HUES64 (cell line): ENCODE data around the gene CACNA1B.

Experiments used
- H3K27ac ChIP-seq: 2 replicates; pipeline ENCODE4 v1.7.0; 2013; ENCODE audit warnings: low read depth, low read length, inconsistent platforms
- H3K27me3 ChIP-seq: 2 replicates; pipeline ENCODE4 v1.6.1; 2013; ENCODE audit warnings: mild to moderate bottlenecking, low read length; ENCODE audit not compliant: insufficient read depth
- H3K36me3 ChIP-seq: 2 replicates; pipeline ENCODE4 v1.6.1; 2013; ENCODE audit warnings: mild to moderate bottlenecking, low read length; ENCODE audit not compliant: insufficient read depth
- H3K4me1 ChIP-seq: 2 replicates; pipeline ENCODE4 v1.6.1; 2013; ENCODE audit warnings: mild to moderate bottlenecking, low read length, moderate library complexity; ENCODE audit not compliant: insufficient read depth
- H3K4me3 ChIP-seq: 2 replicates; pipeline ENCODE4 v1.5.1; 2013; ENCODE audit warnings: mild to moderate bottlenecking, low read length, moderate library complexity
- H3K9ac ChIP-seq: 2 replicates; pipeline ENCODE4 v1.6.1; 2013; ENCODE audit warnings: mild to moderate bottlenecking, low read depth, low read length
- H3K9me3 ChIP-seq: 2 replicates; pipeline ENCODE4 v1.6.1; 2013; ENCODE audit warnings: low read depth, low read length; ENCODE audit not compliant: insufficient read depth
- WGBS: fragments of 150-250, 120-280 bp; methylation state at CpG from one replicate; pipeline ENCODE4 v1.1.7; 2013; ENCODE audit warnings: missing lambda C conversion rate; 5-methylcytosine and 5-hydroxymethylcytosine counted together

The CACNA1B gene

GRCh38 chr9:138063785-138064184 is 186.2 kb downstream of the CACNA1B start:
- Histone ChIP-seq H3K27me3 (no peaks in the 10 kb centered on the region), H3K9ac (no peak overlapping the region), H3K4me1 (peaks cover 5% of the 10 kb centered on the region), H3K4me3 (no peak overlapping the region), H3K36me3 (peaks cover 24% of the 10 kb centered on the region), H3K9me3 (no peaks in the 10 kb centered on the region), H3K27ac (no peak overlapping the region)
- WGBS = 81% methylated on average over 8 of the region's 9 CpGs

GRCh38 chr9:138064547-138064946 is 187.0 kb downstream of the CACNA1B start:
- Histone ChIP-seq H3K9me3 (no peaks in the 10 kb centered on the region), H3K36me3 (peaks cover 17% of the 10 kb centered on the region), H3K4me1 (peaks cover 13% of the 10 kb centered on the region), H3K27me3 (no peaks in the 10 kb centered on the region), H3K4me3 (no peak overlapping the region), H3K27ac (no peak overlapping the region), H3K9ac (no peak overlapping the region)
- 73% methylated on average over 7 of the region's 7 CpGs for WGBS

GRCh38 chr9:138065287-138065686 is 187.7 kb downstream of the CACNA1B start:
- H3K9ac ChIP-seq = no peak overlapping the region
- 72% methylated on average over 9 of the region's 9 CpGs for WGBS
- no peaks in the 10 kb centered on the region for H3K9me3 ChIP-seq
- no peak overlapping the region for H3K27ac ChIP-seq
- no peaks in the 10 kb centered on the region for H3K27me3 ChIP-seq
- peaks cover 20% of the 10 kb centered on the region for H3K4me1 ChIP-seq
- H3K36me3 ChIP-seq = peaks cover 10% of the 10 kb centered on the region
- H3K4me3 ChIP-seq = no peak overlapping the region

GRCh38 chr9:138066049-138066448 is 188.5 kb downstream of the CACNA1B start:
- no peaks in the 10 kb centered on the region for H3K9me3 ChIP-seq
- WGBS = 78% methylated on average over 6 of the region's 6 CpGs

DNA sequence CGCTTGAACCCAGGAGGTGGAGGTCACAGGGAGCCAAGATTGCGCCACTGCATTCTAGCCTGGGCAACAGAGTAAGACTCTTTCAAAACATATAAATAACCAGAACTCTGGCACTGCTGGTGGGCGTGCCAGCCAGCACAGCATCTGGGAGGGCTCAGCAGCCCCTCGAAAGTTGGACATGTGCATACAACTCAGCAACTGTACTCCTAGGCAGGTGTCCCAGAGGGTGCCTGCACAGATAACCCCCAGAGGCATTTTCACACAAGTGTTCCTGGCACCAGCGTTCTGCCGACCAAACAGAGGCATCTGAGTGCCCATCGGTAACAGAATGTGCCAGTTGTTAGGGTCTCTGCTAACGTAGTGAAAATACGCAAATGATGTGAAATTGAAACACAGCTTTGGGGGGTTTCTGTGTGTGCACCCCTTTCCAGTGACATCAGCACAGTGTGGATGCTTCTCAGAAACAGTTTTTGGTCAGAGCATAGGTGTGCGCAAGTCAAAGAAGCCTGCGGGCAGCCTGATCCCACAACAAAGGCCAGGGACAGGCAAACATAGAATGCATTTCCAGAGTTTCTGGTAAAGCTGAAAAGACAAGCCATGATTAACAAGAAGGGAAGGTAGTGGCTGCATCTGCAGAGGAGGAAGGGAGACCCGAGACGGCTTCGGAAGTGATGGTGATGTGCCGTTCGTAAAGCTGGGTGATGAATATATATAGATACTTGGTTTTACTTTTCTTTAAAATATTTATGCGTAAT is 190.2 kb downstream of the CACNA1B start:
- WGBS = 87% methylated on average over 17 of the region's 17 CpGs
- H3K27ac ChIP-seq = no peak overlapping the region
- no peaks in the 10 kb centered on the region for H3K9me3 ChIP-seq
- no peak overlapping the region for H3K4me3 ChIP-seq
- 0 out of 2 replicates have a peak, but pooled peaks cover 6% of the 10 kb centered on the region for H3K36me3 ChIP-seq
- H3K4me1 ChIP-seq = peaks cover 22% of the 10 kb centered on the region
- H3K27me3 ChIP-seq = no peaks in the 10 kb centered on the region
- H3K9ac ChIP-seq = no peak overlapping the region

More at GRCh38 chr9:138066049-138066448, 188.5 kb downstream of the CACNA1B start:
- no peak overlapping the region for H3K4me3 ChIP-seq
- H3K9ac ChIP-seq = no peak overlapping the region
- H3K27me3 ChIP-seq = no peaks in the 10 kb centered on the region
- 0 out of 2 replicates have a peak, but pooled peaks cover 6% of the 10 kb centered on the region for H3K36me3 ChIP-seq
- H3K27ac ChIP-seq = no peak overlapping the region
- peaks cover 22% of the 10 kb centered on the region for H3K4me1 ChIP-seq

- no peaks in the 10 kb centered on the region for H3K9me3 ChIP-seq
- no peaks in the 10 kb centered on the region for H3K27me3 ChIP-seq
- WGBS = 81% methylated on average over 9 of the region's 9 CpGs
Observed at GRCh38 chr9:138068601-138069035, 191.0 kb downstream of the CACNA1B start.

DNA sequence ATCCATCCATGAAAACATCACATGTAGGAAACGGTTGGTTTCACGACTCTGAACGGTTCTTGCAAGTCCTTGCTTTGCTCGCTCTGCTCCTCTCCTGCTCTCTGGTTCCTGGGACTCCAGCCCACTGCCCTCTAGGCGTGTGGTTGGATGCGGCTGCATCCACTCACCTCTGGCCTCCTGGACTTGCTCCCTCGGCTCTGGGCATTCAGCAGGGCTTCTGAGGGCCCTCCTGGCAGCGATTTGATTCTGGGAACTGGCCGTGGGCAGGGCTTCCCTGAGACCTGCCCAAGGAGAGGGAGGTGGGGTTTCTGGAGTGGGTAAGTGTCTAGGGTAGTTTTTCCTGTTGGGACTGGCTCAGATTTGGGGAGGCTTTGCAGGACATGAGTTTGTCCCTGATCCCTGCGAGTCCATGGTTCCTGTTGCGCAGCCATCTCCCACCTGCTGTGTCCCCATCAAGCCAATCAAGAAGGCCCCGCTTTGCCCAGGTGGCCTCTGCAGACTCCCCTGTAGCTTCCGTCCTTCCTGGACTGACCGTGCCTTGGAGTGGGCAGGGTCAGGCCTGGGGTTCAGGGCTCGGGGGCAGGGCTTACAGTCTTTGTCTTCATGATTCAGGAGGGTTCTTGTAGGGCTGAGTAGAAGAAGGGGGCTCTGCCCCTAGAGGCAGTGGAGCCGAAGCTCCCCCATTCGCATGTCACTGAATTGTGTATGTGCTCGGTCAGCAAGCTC is 192.3 kb downstream of the CACNA1B start:
- H3K27ac ChIP-seq = no peak overlapping the region; the same call in 1 of the 2 replicates
- no peaks in the 10 kb centered on the region for H3K27me3 ChIP-seq
- H3K4me3 ChIP-seq = no peak overlapping the region
- H3K36me3 ChIP-seq = 0 out of 2 replicates have a peak, but pooled peaks cover 2% of the 10 kb centered on the region
- 81% methylated on average over 18 of the region's 18 CpGs for WGBS
- H3K9me3 ChIP-seq = no peaks in the 10 kb centered on the region
- H3K4me1 ChIP-seq = peaks cover 22% of the 10 kb centered on the region
- no peak overlapping the region for H3K9ac ChIP-seq

More at GRCh38 chr9:138068601-138069035, 191.0 kb downstream of the CACNA1B start:
- Histone ChIP-seq H3K4me1 (peaks cover 22% of the 10 kb centered on the region), H3K36me3 (0 out of 2 replicates have a peak, but pooled peaks cover 6% of the 10 kb centered on the region), H3K4me3 (no peak overlapping the region), H3K27ac (peak overlapping the region; percentile 5; the same call in 1 of the 2 replicates), H3K9ac (peak overlapping the region; percentile 1; the same call in 1 of the 2 replicates)

- Histone ChIP-seq H3K27me3 (no peaks in the 10 kb centered on the region), H3K9me3 (no peaks in the 10 kb centered on the region), H3K36me3 (no peaks in the 10 kb centered on the region), H3K9ac (no peak overlapping the region), H3K27ac (no peak overlapping the region), H3K4me3 (no peak overlapping the region), H3K4me1 (peaks cover 22% of the 10 kb centered on the region)
- WGBS = 80% methylated on average over 7 of the region's 8 CpGs
Observed at GRCh38 chr9:138070815-138071214, 193.2 kb downstream of the CACNA1B start.

DNA sequence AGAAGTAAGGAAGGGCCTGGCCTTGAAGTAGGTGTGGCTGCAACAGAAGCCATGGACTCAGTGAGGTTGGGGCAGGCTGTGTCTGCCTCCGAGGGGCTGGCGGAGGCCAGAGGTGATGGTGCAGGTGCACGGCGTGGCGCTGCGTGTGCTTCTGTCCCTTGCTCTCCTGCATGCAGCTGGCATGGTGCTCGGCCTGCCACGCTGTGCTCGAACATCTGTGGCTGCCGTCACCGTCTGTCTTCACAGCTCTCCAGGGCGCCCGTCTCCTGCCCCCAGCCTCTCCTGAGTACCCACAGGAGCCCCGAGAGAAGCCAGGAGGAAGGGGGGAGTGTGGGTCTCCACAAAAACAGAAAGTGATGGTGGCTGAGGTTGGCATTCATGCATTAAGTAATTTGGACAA is 193.7 kb downstream of the CACNA1B start:
- no peak overlapping the region for H3K27ac ChIP-seq
- no peak overlapping the region for H3K4me3 ChIP-seq
- no peaks in the 10 kb centered on the region for H3K36me3 ChIP-seq
- peaks cover 22% of the 10 kb centered on the region for H3K4me1 ChIP-seq
- no peaks in the 10 kb centered on the region for H3K27me3 ChIP-seq
- 91% methylated on average over 14 of the region's 14 CpGs for WGBS
- H3K9ac ChIP-seq = no peak overlapping the region
- no peaks in the 10 kb centered on the region for H3K9me3 ChIP-seq

GRCh38 chr9:138071731-138072130 is 194.1 kb downstream of the CACNA1B start:
- no peak overlapping the region for H3K4me3 ChIP-seq
- H3K4me1 ChIP-seq = peaks cover 22% of the 10 kb centered on the region
- no peaks in the 10 kb centered on the region for H3K36me3 ChIP-seq
- no peaks in the 10 kb centered on the region for H3K27me3 ChIP-seq
- H3K9me3 ChIP-seq = no peaks in the 10 kb centered on the region
- no peak overlapping the region for H3K27ac ChIP-seq
- WGBS = 79% methylated on average over 6 of the region's 6 CpGs
- no peak overlapping the region for H3K9ac ChIP-seq

DNA sequence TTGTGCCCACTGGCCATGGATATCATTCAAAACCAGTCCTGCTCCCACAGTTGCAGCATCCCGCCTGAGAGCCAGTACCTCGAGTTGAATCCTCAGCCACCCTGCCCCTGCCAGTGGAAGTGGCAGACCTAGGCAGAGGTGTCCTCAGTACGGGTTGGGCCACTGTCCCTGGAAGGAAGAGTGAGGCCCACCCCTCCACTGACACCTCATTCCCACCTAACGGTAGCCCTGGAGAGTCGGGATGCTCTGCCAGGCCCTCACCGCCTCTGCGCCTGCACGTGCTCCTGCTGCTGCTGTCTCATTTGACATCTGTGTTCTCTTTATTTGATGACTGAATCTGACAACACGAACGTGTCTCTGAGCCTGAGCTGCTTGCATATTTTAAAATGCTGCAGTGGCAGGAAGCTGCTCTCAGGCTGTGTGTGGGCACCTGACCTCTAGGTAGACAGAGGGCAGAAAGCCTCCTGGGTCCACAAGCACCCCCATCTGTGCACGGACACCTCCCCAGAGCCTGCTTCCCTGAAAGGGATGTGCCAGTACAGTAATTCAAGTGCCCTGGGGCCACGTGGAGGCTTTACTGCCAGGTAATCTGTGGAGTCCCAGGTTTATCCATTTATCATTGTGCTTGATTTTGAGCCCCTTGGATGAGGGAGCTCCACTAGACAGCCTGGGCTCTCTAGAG is 194.7 kb downstream of the CACNA1B start:
- no peaks in the 10 kb centered on the region for H3K36me3 ChIP-seq
- 81% methylated on average over 12 of the region's 12 CpGs for WGBS
- peaks cover 22% of the 10 kb centered on the region for H3K4me1 ChIP-seq
- H3K4me3 ChIP-seq = no peak overlapping the region
- H3K27ac ChIP-seq = no peak overlapping the region
- H3K9me3 ChIP-seq = no peaks in the 10 kb centered on the region
- H3K9ac ChIP-seq = no peak overlapping the region
- H3K27me3 ChIP-seq = no peaks in the 10 kb centered on the region
